SK-N-SH treated with all-trans-retinoic acid at 6 μM for 48 hours (cell line): Measurements from ENCODE around the gene DOP1B.

Experiments used
- ATAC-seq: fragments of 200-7000 bp; cut with Tn5 transposase; 3 replicates; pipeline ENCODE4 v1.9.1; 2020; ENCODE audit warnings: mild to moderate bottlenecking, moderate library complexity
- ARNTL ChIP-seq: fragments of 450-650 bp; formaldehyde crosslinking; IDR thresholded peaks from 2 replicates; pipeline ENCODE4 v1.5.0; 2020; ENCODE audit warnings: low read depth, mild to moderate bottlenecking, moderate library complexity, borderline replicate concordance
- BACH2 ChIP-seq: fragments of 250-450 bp; sonication (Bioruptor Pico); IDR thresholded peaks from 2 replicates; pipeline ENCODE4 v1.9.0; 2021; ENCODE audit warnings: mild to moderate bottlenecking, borderline replicate concordance
- ESRRG ChIP-seq: fragments of 250-450 bp; sonication (Bioruptor Pico); IDR thresholded peaks from 2 replicates; pipeline ENCODE4 v1.6.1; 2021; ENCODE audit warnings: mild to moderate bottlenecking
- GLIS3 ChIP-seq: fragments of 250-450 bp; sonication (Bioruptor Pico); IDR thresholded peaks from 2 replicates; pipeline ENCODE4 v1.5.0; 2020; ENCODE audit warnings: mild to moderate bottlenecking, moderate library complexity
- ISL1 ChIP-seq: fragments of 250-450 bp; sonication (Bioruptor Pico); IDR thresholded peaks from 2 replicates; pipeline ENCODE4 v2.1.2; 2022; ENCODE audit warnings: mild to moderate bottlenecking, moderate library complexity
- OSR1 ChIP-seq: fragments of 250-450 bp; sonication (Bioruptor Pico); IDR thresholded peaks from 2 replicates; pipeline ENCODE4 v1.8.0; 2022; ENCODE audit warnings: moderate library complexity, mild to moderate bottlenecking, inconsistent platforms
- RARB ChIP-seq: fragments of 250-450 bp; sonication (Bioruptor Pico); IDR thresholded peaks from 2 replicates; pipeline ENCODE4 v1.8.0; 2021; ENCODE audit warnings: mild to moderate bottlenecking, moderate library complexity
- SNAI2 ChIP-seq: fragments of 250-450 bp; sonication (Bioruptor Pico); IDR thresholded peaks from 2 replicates; pipeline ENCODE4 v1.5.0; 2020; ENCODE audit warnings: mild to moderate bottlenecking, moderate library complexity
- TCF4 ChIP-seq: fragments of 250-450 bp; sonication (Bioruptor Pico); IDR thresholded peaks from 2 replicates; pipeline ENCODE4 v1.8.0; 2021; ENCODE audit warnings: mild to moderate bottlenecking, moderate library complexity, borderline replicate concordance
- TOX ChIP-seq: fragments of 250-450 bp; sonication (Bioruptor Pico); IDR thresholded peaks from 2 replicates; pipeline ENCODE4 v1.8.0; 2021; ENCODE audit warnings: mild to moderate bottlenecking, moderate library complexity, borderline replicate concordance
- ZC3H10 ChIP-seq: fragments of 250-450 bp; sonication (Bioruptor Pico); IDR thresholded peaks from 2 replicates; pipeline ENCODE4 v1.5.1; 2021; ENCODE audit warnings: mild to moderate bottlenecking, moderate library complexity
- ZFP3 ChIP-seq: fragments of 250-450 bp; sonication (Bioruptor Pico); IDR thresholded peaks from 2 replicates; pipeline ENCODE4 v1.5.0; 2020; ENCODE audit warnings: mild to moderate bottlenecking, moderate library complexity
- ZFP30 ChIP-seq: fragments of 450-650 bp; formaldehyde crosslinking; IDR thresholded peaks from 2 replicates; pipeline ENCODE4 v1.5.0; 2022; ENCODE audit warnings: mild to moderate bottlenecking, moderate library complexity
- ZNF565 ChIP-seq: fragments of 450-650 bp; formaldehyde crosslinking; conservative IDR thresholded peaks from 2 replicates; pipeline ENCODE4 v1.5.0; 2020; ENCODE audit warnings: low read depth, mild to moderate bottlenecking, moderate library complexity
- ZNF70 ChIP-seq: fragments of 450-650 bp; formaldehyde crosslinking; IDR thresholded peaks from 2 replicates; pipeline ENCODE4 v1.5.0; 2020; ENCODE audit warnings: mild to moderate bottlenecking, moderate library complexity
- TF ChIP-seq, protein P1 (sequence below): fragments of 250-450 bp; sonication (Bioruptor Pico); IDR thresholded peaks from 2 replicates; pipeline ENCODE4 v1.8.0; 2021; ENCODE audit warnings: low read depth, mild to moderate bottlenecking, moderate library complexity, borderline replicate concordance
- TF ChIP-seq, protein P2 (sequence below): fragments of 250-450 bp; sonication (Bioruptor Pico); IDR thresholded peaks from 2 replicates; pipeline ENCODE4 v1.5.0; 2020; ENCODE audit warnings: mild to moderate bottlenecking, moderate library complexity
- TF ChIP-seq, protein P3 (sequence below): fragments of 250-450 bp; sonication (Bioruptor Pico); IDR thresholded peaks from 2 replicates; pipeline ENCODE4 v1.5.1; 2021; ENCODE audit warnings: mild to moderate bottlenecking, moderate library complexity
- TF ChIP-seq, protein P4 (sequence below): fragments of 250-450 bp; sonication (Bioruptor Pico); IDR thresholded peaks from 2 replicates; pipeline ENCODE4 v1.5.1; 2020; ENCODE audit warnings: low read depth, mild to moderate bottlenecking, moderate library complexity

Gene DOP1B

DNA sequence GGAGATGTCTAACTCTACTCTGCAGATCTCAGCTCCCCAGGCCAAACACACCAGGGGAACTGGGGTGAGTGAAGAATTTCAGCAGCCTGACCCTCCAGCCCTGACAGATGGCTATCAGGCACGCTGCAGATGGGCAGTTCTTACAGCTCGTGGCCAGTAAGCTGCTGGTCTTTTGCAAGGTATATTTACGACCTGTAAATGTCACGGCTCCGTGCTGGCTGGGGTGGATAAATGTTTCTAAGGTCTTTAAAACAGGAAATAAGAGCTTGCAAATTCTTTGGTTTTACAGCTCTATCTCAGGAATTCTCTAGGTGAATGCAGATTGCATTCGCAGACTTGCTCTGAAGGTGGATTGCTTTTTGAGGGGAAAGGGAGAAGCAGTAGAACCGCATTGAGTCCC, 10.1 kb downstream of the DOP1B start:
- no peak for TF ChIP-seq SNAI2 (CRISPR knock-in tag)
- TF ChIP-seq ZNF70 (CRISPR knock-in tag), result no peak
- no peak for ATAC-seq

DNA sequence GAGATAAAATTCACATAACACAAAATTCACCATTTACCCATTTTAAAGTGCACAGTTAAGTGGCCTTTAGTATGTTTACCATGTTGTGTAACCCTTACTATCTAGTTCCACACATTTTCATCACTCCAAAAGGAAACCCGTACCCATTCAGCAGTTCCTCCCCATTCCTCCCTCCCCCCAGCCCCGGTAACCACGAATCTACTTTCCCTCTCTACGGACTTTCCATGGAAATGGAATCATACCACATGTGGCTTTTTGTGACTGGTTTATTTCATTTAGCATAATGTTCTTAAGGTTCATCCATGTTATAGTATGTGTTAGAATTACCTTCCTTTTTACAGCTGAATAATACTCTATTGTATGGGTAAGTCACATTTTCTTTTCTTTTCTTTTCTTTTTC, 10.9 kb downstream of the DOP1B start:
- no peak for TF ChIP-seq TOX (CRISPR knock-in tag)
- TF ChIP-seq GLIS3 (CRISPR knock-in tag), result no peak
- TF ChIP-seq TCF4, result no peak
- TF ChIP-seq SNAI2 (CRISPR knock-in tag), result no peak
- TF ChIP-seq ZNF565 (CRISPR knock-in tag), result no peak
- no peak for TF ChIP-seq ZNF70 (CRISPR knock-in tag)
- no peak for TF ChIP-seq OSR1 (CRISPR knock-in tag)
- TF ChIP-seq ISL1 (CRISPR knock-in tag), result no peak
- TF ChIP-seq, protein P1, sequence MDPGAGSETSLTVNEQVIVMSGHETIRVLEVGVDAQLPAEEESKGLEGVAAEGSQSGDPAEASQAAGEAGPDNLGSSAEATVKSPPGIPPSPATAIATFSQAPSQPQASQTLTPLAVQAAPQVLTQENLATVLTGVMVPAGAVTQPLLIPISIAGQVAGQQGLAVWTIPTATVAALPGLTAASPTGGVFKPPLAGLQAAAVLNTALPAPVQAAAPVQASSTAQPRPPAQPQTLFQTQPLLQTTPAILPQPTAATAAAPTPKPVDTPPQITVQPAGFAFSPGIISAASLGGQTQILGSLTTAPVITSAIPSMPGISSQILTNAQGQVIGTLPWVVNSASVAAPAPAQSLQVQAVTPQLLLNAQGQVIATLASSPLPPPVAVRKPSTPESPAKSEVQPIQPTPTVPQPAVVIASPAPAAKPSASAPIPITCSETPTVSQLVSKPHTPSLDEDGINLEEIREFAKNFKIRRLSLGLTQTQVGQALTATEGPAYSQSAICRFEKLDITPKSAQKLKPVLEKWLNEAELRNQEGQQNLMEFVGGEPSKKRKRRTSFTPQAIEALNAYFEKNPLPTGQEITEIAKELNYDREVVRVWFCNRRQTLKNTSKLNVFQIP (CRISPR knock-in tag), result no peak
- TF ChIP-seq ZC3H10, result no peak
- TF ChIP-seq RARB (CRISPR knock-in tag), result no peak
- TF ChIP-seq ZFP3 (CRISPR knock-in tag), result no peak
- TF ChIP-seq ESRRG, result no peak
- no peak for ATAC-seq

DNA sequence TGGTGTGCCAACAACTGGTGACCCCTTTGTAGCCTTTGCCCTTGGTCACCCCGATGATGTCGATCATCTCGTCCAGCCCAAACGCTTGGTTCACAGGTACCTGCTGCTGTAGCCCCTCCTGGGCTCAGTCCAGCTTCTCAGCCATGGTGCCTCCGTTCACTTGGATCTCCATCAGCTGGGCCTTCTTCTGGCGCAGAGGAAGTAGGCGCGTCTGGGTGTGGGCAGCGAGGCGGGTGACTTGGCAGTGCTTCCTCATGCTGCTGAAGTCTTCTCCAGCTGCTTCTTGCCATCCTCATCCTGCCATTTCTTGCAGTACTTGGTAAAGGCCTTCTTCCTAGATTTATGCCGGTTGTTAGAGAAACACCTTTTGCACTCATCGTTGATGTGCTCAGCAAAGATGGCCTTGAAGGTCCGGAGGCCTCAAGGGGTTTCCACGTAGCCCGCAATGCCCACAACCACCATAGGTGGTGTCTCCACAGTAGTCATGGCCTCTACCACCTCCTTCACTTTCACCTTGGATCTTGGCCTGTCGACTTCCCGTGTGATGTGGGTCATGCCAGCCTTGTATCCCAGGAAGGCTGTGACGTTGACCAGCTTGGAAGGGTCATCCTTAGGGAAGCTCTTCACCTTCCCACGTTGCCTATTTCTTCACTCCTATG, 13.0 kb downstream of the DOP1B start:
- TF ChIP-seq ESRRG (no peak), BACH2 (CRISPR knock-in tag) (no peak), GLIS3 (CRISPR knock-in tag) (no peak), TCF4 (no peak), ZFP3 (CRISPR knock-in tag) (no peak), TOX (CRISPR knock-in tag) (no peak), ZNF70 (CRISPR knock-in tag) (no peak), OSR1 (CRISPR knock-in tag) (no peak)
- TF ChIP-seq, protein P2, sequence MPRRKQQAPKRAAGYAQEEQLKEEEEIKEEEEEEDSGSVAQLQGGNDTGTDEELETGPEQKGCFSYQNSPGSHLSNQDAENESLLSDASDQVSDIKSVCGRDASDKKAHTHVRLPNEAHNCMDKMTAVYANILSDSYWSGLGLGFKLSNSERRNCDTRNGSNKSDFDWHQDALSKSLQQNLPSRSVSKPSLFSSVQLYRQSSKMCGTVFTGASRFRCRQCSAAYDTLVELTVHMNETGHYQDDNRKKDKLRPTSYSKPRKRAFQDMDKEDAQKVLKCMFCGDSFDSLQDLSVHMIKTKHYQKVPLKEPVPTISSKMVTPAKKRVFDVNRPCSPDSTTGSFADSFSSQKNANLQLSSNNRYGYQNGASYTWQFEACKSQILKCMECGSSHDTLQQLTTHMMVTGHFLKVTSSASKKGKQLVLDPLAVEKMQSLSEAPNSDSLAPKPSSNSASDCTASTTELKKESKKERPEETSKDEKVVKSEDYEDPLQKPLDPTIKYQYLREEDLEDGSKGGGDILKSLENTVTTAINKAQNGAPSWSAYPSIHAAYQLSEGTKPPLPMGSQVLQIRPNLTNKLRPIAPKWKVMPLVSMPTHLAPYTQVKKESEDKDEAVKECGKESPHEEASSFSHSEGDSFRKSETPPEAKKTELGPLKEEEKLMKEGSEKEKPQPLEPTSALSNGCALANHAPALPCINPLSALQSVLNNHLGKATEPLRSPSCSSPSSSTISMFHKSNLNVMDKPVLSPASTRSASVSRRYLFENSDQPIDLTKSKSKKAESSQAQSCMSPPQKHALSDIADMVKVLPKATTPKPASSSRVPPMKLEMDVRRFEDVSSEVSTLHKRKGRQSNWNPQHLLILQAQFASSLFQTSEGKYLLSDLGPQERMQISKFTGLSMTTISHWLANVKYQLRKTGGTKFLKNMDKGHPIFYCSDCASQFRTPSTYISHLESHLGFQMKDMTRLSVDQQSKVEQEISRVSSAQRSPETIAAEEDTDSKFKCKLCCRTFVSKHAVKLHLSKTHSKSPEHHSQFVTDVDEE, result no peak
- TF ChIP-seq, protein P3, sequence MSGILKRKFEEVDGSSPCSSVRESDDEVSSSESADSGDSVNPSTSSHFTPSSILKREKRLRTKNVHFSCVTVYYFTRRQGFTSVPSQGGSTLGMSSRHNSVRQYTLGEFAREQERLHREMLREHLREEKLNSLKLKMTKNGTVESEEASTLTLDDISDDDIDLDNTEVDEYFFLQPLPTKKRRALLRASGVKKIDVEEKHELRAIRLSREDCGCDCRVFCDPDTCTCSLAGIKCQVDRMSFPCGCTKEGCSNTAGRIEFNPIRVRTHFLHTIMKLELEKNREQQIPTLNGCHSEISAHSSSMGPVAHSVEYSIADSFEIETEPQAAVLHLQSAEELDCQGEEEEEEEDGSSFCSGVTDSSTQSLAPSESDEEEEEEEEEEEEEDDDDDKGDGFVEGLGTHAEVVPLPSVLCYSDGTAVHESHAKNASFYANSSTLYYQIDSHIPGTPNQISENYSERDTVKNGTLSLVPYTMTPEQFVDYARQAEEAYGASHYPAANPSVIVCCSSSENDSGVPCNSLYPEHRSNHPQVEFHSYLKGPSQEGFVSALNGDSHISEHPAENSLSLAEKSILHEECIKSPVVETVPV (CRISPR knock-in tag), result no peak
- TF ChIP-seq, protein P4, sequence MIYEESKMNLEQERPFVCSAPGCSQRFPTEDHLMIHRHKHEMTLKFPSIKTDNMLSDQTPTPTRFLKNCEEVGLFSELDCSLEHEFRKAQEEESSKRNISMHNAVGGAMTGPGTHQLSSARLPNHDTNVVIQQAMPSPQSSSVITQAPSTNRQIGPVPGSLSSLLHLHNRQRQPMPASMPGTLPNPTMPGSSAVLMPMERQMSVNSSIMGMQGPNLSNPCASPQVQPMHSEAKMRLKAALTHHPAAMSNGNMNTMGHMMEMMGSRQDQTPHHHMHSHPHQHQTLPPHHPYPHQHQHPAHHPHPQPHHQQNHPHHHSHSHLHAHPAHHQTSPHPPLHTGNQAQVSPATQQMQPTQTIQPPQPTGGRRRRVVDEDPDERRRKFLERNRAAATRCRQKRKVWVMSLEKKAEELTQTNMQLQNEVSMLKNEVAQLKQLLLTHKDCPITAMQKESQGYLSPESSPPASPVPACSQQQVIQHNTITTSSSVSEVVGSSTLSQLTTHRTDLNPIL (CRISPR knock-in tag), result no peak
- TF ChIP-seq, protein P1 (CRISPR knock-in tag), result no peak
- TF ChIP-seq, all 23 proteins: peak for 0

DNA sequence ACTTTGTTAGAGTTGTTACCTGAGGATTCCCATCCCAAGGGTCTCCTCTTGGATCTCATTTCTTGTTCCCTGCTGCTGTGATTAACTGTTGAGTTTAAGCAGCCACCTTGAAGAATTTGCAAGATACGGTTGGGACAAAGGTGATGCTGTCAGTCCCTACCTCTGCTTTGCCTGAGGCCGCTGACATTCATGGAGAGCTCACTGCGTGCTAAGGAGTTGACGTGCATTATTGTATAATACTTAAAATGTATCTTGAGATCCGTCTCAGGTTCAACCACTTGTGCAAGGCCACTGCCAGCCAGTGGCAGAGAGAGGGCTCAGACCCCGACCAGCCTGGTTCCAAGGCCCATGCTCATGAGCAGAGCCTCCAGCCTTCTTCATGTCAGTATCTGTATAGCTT, 14.2 kb downstream of the DOP1B start:
- no peak for ATAC-seq
- TF ChIP-seq TOX (CRISPR knock-in tag) (no peak), ZNF70 (CRISPR knock-in tag) (no peak), ISL1 (CRISPR knock-in tag) (no peak), OSR1 (CRISPR knock-in tag) (no peak), ESRRG (no peak), ZFP30 (CRISPR knock-in tag) (no peak), ZFP3 (CRISPR knock-in tag) (no peak), ARNTL (CRISPR knock-in tag) (no peak)
- TF ChIP-seq, protein P4 (CRISPR knock-in tag), result no peak
- TF ChIP-seq, protein P3 (CRISPR knock-in tag), result no peak
- TF ChIP-seq, protein P2, result no peak

More for the DNA sequence above, 13.0 kb downstream of the DOP1B start:
- no peak for ATAC-seq
